Glutamatergic neuron (in vitro differentiated cells): ENCODE measurements around the gene MDH1. TPM values are rescaled to one million over a fixed set of nuclear protein-coding genes. Genes with fewer than 3 reads are reported as not detected.
"Not testable (repeated sequence)": the region's sequence is repeated elsewhere in the genome, so short reads cannot be mapped to it uniquely, and the experiment has no call there.

ENCODE experiments used
- DNase-seq: peaks from one replicate; pipeline ENCODE4 v3.0.0; 2022
- H3K27ac Mint-ChIP-seq: one replicate; pipeline ENCODE4 v1.8.0; 2020; ENCODE audit warnings: mild to moderate bottlenecking, mixed read lengths, inconsistent platforms; ENCODE audit not compliant: unreplicated experiment
- H3K27me3 Mint-ChIP-seq: one replicate; pipeline ENCODE4 v1.8.0; 2020; ENCODE audit warnings: mild to moderate bottlenecking, moderate library complexity, mixed read lengths, inconsistent platforms; ENCODE audit not compliant: unreplicated experiment
- H3K36me3 Mint-ChIP-seq: one replicate; pipeline ENCODE4 v1.8.0; 2020; ENCODE audit warnings: mild to moderate bottlenecking, mixed read lengths, inconsistent platforms; ENCODE audit not compliant: unreplicated experiment
- H3K4me1 Mint-ChIP-seq: one replicate; pipeline ENCODE4 v1.8.0; 2020; ENCODE audit warnings: mild to moderate bottlenecking, low read depth, mixed read lengths, inconsistent platforms; ENCODE audit not compliant: unreplicated experiment
- H3K4me3 Mint-ChIP-seq: one replicate; pipeline ENCODE4 v1.8.0; 2020; ENCODE audit warnings: mild to moderate bottlenecking, mixed read lengths, inconsistent platforms; ENCODE audit not compliant: unreplicated experiment
- H3K9me3 Mint-ChIP-seq: one replicate; pipeline ENCODE4 v1.8.0; 2020; ENCODE audit warnings: mild to moderate bottlenecking, moderate library complexity, mixed read lengths, inconsistent platforms; ENCODE audit not compliant: unreplicated experiment
- CTCF ChIP-seq: fragments of 200-600 bp; sonication (generic); IDR thresholded peaks from one replicate; pipeline ENCODE4 v1.5.0; 2021; ENCODE audit not compliant: partially characterized antibody, unreplicated experiment
- total RNA-seq: library from RNA; stranded (reverse); fragmentation: NEBNext Ultra II Directional; extraction: Animal tissue kit (Norgen Biotek cat#: 25700); gene quantifications from one replicate; pipeline ENCODE4 v1.2.1, GENCODE V29; 2021; ENCODE audit not compliant: unreplicated experiment

Gene MDH1
- total RNA-seq, 1 donor from 2014 or later, result 103 TPM

DNA sequence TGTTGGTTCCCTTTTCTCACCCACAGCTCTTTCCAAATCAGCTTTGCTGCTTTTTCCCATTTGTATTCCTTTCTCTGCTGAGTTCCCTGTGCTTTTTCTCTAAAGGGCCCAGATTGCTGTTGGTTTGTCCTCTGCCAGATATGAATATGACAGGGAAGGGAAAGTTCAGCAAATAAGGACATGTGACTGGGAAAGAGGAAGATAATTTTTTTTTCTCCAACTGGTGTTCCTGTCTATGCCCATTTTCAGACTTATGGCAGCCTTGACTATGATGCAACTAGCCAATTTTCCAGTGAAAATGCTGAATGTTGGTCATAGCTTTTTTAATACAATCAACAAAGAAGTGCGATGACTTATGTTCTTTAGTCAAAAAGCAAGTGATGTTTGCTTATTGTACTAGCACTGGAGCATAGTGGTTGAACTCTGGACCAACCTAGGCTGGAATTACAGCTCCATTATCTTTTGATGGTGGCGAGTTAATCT, 7.7 kb downstream of the MDH1 start:
- no peaks in the 10 kb centered on the region for H3K4me1 Mint-ChIP-seq
- no peaks in the 10 kb centered on the region for H3K36me3 Mint-ChIP-seq
- no peak overlapping the region for H3K4me3 Mint-ChIP-seq
- no peak for DNase-seq
- no peaks in the 10 kb centered on the region for H3K27me3 Mint-ChIP-seq
- H3K27ac Mint-ChIP-seq, result no peak overlapping the region
- no peak for TF ChIP-seq CTCF
- no peaks in the 10 kb centered on the region for H3K9me3 Mint-ChIP-seq

DNA sequence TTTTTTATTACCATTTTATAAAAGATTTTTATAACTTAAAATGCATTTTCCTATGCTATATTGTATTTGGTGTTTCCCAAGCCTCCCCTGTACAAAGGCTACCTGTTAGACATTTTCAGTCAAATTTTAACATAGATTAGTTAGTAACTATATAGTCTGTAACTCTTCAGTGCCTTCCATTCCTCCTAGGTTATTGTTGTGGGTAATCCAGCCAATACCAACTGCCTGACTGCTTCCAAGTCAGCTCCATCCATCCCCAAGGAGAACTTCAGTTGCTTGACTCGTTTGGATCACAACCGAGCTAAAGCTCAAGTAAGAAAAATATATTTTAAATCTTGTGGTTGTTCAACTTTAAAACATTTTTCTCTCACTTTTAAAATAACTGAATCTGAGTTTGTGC, 10.2 kb downstream of the MDH1 start:
- TF ChIP-seq CTCF, result no peak
- no peaks in the 10 kb centered on the region for H3K9me3 Mint-ChIP-seq
- DNase-seq, result no peak
- no peak overlapping the region for H3K27ac Mint-ChIP-seq
- no peaks in the 10 kb centered on the region for H3K4me1 Mint-ChIP-seq
- H3K36me3 Mint-ChIP-seq, result no peaks in the 10 kb centered on the region
- H3K27me3 Mint-ChIP-seq, result no peaks in the 10 kb centered on the region
- no peak overlapping the region for H3K4me3 Mint-ChIP-seq

DNA sequence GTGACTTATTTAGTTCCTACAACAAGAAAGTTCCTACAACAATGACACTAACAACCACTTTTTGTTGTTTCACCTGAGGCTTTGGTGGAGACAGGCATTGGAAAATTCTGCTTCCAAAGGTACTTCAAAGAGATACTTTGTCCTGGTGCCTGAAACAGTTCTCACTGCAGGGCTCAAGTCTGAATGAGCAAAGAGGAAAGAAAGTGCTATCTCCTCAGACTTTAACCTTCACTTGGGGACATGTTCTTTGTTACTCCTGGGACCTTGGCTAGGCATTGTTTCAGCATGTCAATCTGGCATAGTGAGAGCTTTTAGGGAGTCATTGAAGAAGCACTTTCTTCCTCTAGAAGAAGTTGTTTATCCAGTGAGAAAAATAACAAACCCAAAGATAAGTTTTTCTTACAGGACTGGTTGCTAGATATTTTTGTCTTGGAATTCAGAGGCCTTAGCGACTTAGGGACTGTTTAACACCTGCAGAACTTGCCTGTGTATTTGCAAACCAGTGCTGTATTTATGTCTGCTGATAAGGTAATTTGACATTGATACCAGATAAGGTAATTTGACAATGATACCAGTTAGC, 12.2 kb downstream of the MDH1 start:
- Mint-ChIP-seq H3K27me3 (no peaks in the 10 kb centered on the region), H3K36me3 (no peaks in the 10 kb centered on the region), H3K27ac (no peak overlapping the region), H3K9me3 (no peaks in the 10 kb centered on the region), H3K4me3 (no peak overlapping the region), H3K4me1 (no peaks in the 10 kb centered on the region)
- TF ChIP-seq CTCF, result no peak
- no peak for DNase-seq

GRCh38 chr2:63604666-63605065, 15.9 kb downstream of the MDH1 start:
- Mint-ChIP-seq H3K36me3 (no peaks in the 10 kb centered on the region), H3K9me3 (no peaks in the 10 kb centered on the region), H3K4me3 (no peak overlapping the region)

DNA sequence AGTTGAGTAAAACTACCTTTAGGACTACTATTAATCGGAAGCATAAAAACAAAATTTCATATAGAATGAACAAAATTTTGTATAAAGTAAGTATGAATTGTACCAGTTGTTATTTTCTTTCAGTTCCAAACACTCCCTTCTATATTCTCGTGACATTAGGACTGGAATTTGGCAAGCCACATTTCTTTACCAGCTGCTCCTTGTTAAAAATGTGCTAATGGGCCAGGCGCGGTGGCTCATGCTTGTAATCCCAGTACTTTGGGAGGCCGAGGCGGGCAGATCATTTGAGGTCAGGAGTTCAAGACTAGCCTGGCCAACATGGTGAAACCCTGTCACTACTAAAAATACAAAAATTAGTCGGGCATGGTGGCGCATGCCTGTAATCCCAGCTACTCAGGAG, 20.1 kb downstream of the MDH1 start:
- H3K27ac Mint-ChIP-seq, H3K36me3 Mint-ChIP-seq, DNase-seq, H3K27me3 Mint-ChIP-seq, H3K9me3 Mint-ChIP-seq, H3K4me1 Mint-ChIP-seq, H3K4me3 Mint-ChIP-seq: not testable (repeated sequence)

More at GRCh38 chr2:63604666-63605065, 15.9 kb downstream of the MDH1 start:
- H3K4me1 Mint-ChIP-seq, result no peaks in the 10 kb centered on the region
- TF ChIP-seq CTCF, result no peak
- H3K27me3 Mint-ChIP-seq, result no peaks in the 10 kb centered on the region
- no peak for DNase-seq
- H3K27ac Mint-ChIP-seq, result no peak overlapping the region
